Measurements from ENCODE around the gene IFI44L.

DNA sequence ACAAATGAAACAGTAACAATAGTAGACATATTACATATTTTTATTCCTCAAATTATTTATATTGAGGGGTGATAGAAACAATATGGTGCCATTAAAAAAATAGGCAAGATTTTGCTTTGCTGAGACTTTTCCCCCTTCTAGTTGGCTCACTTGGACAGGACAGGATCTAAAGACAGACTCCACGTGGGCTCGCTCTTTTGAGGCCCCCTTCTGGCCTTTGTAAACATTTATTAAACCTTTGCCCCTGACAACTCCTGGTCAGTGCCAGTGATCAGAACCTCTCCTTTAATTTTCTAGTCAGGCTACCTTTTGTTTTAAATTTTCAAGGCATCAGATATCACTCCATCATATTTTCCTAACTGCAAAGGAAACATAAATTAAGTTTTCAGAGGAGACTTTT lies 49.7 kb upstream of the IFI44L start:
- TF ChIP-seq, protein P1, sequence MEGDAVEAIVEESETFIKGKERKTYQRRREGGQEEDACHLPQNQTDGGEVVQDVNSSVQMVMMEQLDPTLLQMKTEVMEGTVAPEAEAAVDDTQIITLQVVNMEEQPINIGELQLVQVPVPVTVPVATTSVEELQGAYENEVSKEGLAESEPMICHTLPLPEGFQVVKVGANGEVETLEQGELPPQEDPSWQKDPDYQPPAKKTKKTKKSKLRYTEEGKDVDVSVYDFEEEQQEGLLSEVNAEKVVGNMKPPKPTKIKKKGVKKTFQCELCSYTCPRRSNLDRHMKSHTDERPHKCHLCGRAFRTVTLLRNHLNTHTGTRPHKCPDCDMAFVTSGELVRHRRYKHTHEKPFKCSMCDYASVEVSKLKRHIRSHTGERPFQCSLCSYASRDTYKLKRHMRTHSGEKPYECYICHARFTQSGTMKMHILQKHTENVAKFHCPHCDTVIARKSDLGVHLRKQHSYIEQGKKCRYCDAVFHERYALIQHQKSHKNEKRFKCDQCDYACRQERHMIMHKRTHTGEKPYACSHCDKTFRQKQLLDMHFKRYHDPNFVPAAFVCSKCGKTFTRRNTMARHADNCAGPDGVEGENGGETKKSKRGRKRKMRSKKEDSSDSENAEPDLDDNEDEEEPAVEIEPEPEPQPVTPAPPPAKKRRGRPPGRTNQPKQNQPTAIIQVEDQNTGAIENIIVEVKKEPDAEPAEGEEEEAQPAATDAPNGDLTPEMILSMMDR (IDR thresholded peaks at IDR 0.05; ENCODE audit: low read depth, low read length, missing input control) = no peak
- TF ChIP-seq JUND (IDR thresholded peaks at IDR 0.05) (no peak), EGR1 (IDR thresholded peaks at IDR 0.05; ENCODE audit: low read depth in 2 of 2) (no peak), YY1 (IDR thresholded peaks at IDR 0.05) (no peak), GABPA (IDR thresholded peaks at IDR 0.05 in 1 of 2, conservative IDR thresholded peaks at IDR 0.05 in 1 of 2) (no peak), NR2F2 (IDR thresholded peaks at IDR 0.05) (no peak), RAD21 (IDR thresholded peaks at IDR 0.05) (no peak), TAF1 (conservative IDR thresholded peaks at IDR 0.05) (no peak), RXRA (IDR thresholded peaks at IDR 0.05) (no peak), SP1 (IDR thresholded peaks at IDR 0.05) (no peak)
- TF ChIP-seq, protein P2, sequence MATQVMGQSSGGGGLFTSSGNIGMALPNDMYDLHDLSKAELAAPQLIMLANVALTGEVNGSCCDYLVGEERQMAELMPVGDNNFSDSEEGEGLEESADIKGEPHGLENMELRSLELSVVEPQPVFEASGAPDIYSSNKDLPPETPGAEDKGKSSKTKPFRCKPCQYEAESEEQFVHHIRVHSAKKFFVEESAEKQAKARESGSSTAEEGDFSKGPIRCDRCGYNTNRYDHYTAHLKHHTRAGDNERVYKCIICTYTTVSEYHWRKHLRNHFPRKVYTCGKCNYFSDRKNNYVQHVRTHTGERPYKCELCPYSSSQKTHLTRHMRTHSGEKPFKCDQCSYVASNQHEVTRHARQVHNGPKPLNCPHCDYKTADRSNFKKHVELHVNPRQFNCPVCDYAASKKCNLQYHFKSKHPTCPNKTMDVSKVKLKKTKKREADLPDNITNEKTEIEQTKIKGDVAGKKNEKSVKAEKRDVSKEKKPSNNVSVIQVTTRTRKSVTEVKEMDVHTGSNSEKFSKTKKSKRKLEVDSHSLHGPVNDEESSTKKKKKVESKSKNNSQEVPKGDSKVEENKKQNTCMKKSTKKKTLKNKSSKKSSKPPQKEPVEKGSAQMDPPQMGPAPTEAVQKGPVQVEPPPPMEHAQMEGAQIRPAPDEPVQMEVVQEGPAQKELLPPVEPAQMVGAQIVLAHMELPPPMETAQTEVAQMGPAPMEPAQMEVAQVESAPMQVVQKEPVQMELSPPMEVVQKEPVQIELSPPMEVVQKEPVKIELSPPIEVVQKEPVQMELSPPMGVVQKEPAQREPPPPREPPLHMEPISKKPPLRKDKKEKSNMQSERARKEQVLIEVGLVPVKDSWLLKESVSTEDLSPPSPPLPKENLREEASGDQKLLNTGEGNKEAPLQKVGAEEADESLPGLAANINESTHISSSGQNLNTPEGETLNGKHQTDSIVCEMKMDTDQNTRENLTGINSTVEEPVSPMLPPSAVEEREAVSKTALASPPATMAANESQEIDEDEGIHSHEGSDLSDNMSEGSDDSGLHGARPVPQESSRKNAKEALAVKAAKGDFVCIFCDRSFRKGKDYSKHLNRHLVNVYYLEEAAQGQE (IDR thresholded peaks at IDR 0.05) = no peak
- TF ChIP-seq, protein P3, sequence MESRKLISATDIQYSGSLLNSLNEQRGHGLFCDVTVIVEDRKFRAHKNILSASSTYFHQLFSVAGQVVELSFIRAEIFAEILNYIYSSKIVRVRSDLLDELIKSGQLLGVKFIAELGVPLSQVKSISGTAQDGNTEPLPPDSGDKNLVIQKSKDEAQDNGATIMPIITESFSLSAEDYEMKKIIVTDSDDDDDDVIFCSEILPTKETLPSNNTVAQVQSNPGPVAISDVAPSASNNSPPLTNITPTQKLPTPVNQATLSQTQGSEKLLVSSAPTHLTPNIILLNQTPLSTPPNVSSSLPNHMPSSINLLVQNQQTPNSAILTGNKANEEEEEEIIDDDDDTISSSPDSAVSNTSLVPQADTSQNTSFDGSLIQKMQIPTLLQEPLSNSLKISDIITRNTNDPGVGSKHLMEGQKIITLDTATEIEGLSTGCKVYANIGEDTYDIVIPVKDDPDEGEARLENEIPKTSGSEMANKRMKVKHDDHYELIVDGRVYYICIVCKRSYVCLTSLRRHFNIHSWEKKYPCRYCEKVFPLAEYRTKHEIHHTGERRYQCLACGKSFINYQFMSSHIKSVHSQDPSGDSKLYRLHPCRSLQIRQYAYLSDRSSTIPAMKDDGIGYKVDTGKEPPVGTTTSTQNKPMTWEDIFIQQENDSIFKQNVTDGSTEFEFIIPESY (IDR thresholded peaks at IDR 0.05) = no peak
- TF ChIP-seq, protein P4, sequence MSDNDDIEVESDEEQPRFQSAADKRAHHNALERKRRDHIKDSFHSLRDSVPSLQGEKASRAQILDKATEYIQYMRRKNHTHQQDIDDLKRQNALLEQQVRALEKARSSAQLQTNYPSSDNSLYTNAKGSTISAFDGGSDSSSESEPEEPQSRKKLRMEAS (IDR thresholded peaks at IDR 0.05) = no peak
- TF ChIP-seq, protein P5, sequence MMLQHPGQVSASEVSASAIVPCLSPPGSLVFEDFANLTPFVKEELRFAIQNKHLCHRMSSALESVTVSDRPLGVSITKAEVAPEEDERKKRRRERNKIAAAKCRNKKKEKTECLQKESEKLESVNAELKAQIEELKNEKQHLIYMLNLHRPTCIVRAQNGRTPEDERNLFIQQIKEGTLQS (IDR thresholded peaks at IDR 0.05) = no peak
